Stomach smooth muscle (tissue), 2 donors: ENCODE data around the gene MRPL39.
A peak's percentile ranks its signal among the peaks of the same experiment; 100 is the strongest.

Experiments used
- H3K27ac ChIP-seq: one replicate; pipeline ENCODE4 v1.7.0; 2013; ENCODE audit warnings: mild to moderate bottlenecking, low read length, inconsistent platforms
- H3K27me3 ChIP-seq, 2 donors: one replicate each; pipeline ENCODE4 v1.7.0; 2013; ENCODE audit warnings: low read length in 2 of 2; ENCODE audit not compliant: insufficient read depth in 2 of 2, control insufficient read depth in 1 of 2
- H3K36me3 ChIP-seq, 2 donors: one replicate each; pipeline ENCODE4 v1.7.0; 2013; ENCODE audit warnings: low read length in 2 of 2; ENCODE audit not compliant: control insufficient read depth in 2 of 2, insufficient read depth in 2 of 2
- H3K4me1 ChIP-seq: one replicate; pipeline ENCODE4 v1.7.0; 2013; ENCODE audit warnings: low read length; ENCODE audit not compliant: control insufficient read depth, insufficient read depth
- H3K4me3 ChIP-seq, 2 donors: one replicate each; pipeline ENCODE4 v1.7.0; 2013; ENCODE audit warnings: low read length in 2 of 2
- H3K9ac ChIP-seq, 2 donors: one replicate each; pipeline ENCODE4 v1.7.0; 2013; ENCODE audit warnings: low read length in 2 of 2, mild to moderate bottlenecking in 1 of 2
- H3K9me3 ChIP-seq, 2 donors: one replicate each; pipeline ENCODE4 v1.7.0; 2013; ENCODE audit warnings: low read length in 2 of 2; ENCODE audit not compliant: control insufficient read depth in 2 of 2
- donor health status: healthy.
- donor health status: Pancreatic carcinoma.

Gene MRPL39

GRCh38 chr21:25566645-25567044 is 40.6 kb downstream of the MRPL39 start:
- H3K9me3 ChIP-seq, result no peaks in the 10 kb centered on the region
- H3K36me3 ChIP-seq, result peaks cover 3 to 5% of the 10 kb centered on the region in 2 donors
- H3K4me3 ChIP-seq, result no peak overlapping the region
- peaks cover 4% of the 10 kb centered on the region for H3K4me1 ChIP-seq
- H3K27ac ChIP-seq, result no peak overlapping the region
- no peaks in the 10 kb centered on the region for H3K27me3 ChIP-seq
- H3K9ac ChIP-seq, result no peak overlapping the region

GRCh38 chr21:25565272-25566211 is 41.7 kb downstream of the MRPL39 start:
- Histone ChIP-seq H3K9me3 (no peaks in the 10 kb centered on the region), H3K27me3 (no peaks in the 10 kb centered on the region), H3K9ac (no peak overlapping the region), H3K27ac (no peak overlapping the region), H3K36me3 (peaks cover 3 to 5% of the 10 kb centered on the region in 2 donors), H3K4me3 (no peak overlapping the region), H3K4me1 (peaks cover 4% of the 10 kb centered on the region)

- H3K9ac ChIP-seq, result no peak overlapping the region
- H3K9me3 ChIP-seq, result no peaks in the 10 kb centered on the region
- H3K4me1 ChIP-seq, result peaks cover 4% of the 10 kb centered on the region
- peaks cover 3 to 5% of the 10 kb centered on the region in 2 donors for H3K36me3 ChIP-seq
- H3K27ac ChIP-seq, result no peak overlapping the region
- H3K4me3 ChIP-seq, result no peak overlapping the region
- no peaks in the 10 kb centered on the region for H3K27me3 ChIP-seq
Measured at GRCh38 chr21:25564349-25564948, 42.8 kb downstream of the MRPL39 start.

GRCh38 chr21:25563361-25564116 is 43.7 kb downstream of the MRPL39 start:
- no peak overlapping the region for H3K4me3 ChIP-seq
- peaks cover 4% of the 10 kb centered on the region for H3K4me1 ChIP-seq
- H3K27ac ChIP-seq, result no peak overlapping the region
- H3K9ac ChIP-seq, result no peak overlapping the region
- H3K36me3 ChIP-seq, result peaks cover 3 to 5% of the 10 kb centered on the region in 2 donors
- H3K27me3 ChIP-seq, result no peaks in the 10 kb centered on the region
- H3K9me3 ChIP-seq, result no peaks in the 10 kb centered on the region

- Histone ChIP-seq H3K9ac (peak overlapping the region in 1 of 2 donors; percentile 60), H3K27ac (no peak overlapping the region), H3K4me3 (peak overlapping the region; percentile 65 to 74), H3K9me3 (no peaks in the 10 kb centered on the region), H3K4me1 (peaks cover 4% of the 10 kb centered on the region), H3K27me3 (no peaks in the 10 kb centered on the region), H3K36me3 (peaks cover 3 to 5% of the 10 kb centered on the region in 2 donors)
Measured at GRCh38 chr21:25562660-25563059, 44.6 kb downstream of the MRPL39 start.

GRCh38 chr21:25561668-25562641 is 45.3 kb downstream of the MRPL39 start:
- Histone ChIP-seq H3K9ac (peak overlapping the region; percentile 37 to 60), H3K27me3 (no peaks in the 10 kb centered on the region), H3K36me3 (peaks cover 3 to 5% of the 10 kb centered on the region in 2 donors), H3K9me3 (no peaks in the 10 kb centered on the region), H3K27ac (no peak overlapping the region), H3K4me1 (peaks cover 4% of the 10 kb centered on the region), H3K4me3 (peak overlapping the region; percentile 65 to 74)

- Histone ChIP-seq H3K27me3 (no peaks in the 10 kb centered on the region), H3K4me1 (peaks cover 4% of the 10 kb centered on the region), H3K27ac (no peak overlapping the region), H3K9me3 (no peaks in the 10 kb centered on the region), H3K36me3 (peaks cover 0 to 3% of the 10 kb centered on the region in 2 donors), H3K4me3 (no peak overlapping the region), H3K9ac (no peak overlapping the region)
Measured at GRCh38 chr21:25560891-25561290, 46.4 kb downstream of the MRPL39 start.

GRCh38 chr21:25560271-25560685 is 47.0 kb downstream of the MRPL39 start:
- no peak overlapping the region for H3K27ac ChIP-seq

GRCh38 chr21:25559746-25560145 is 47.5 kb downstream of the MRPL39 start:
- Histone ChIP-seq H3K36me3 (no peaks in the 10 kb centered on the region), H3K4me3 (no peak overlapping the region), H3K9ac (no peak overlapping the region), H3K27ac (no peak overlapping the region), H3K27me3 (no peaks in the 10 kb centered on the region), H3K4me1 (peaks cover 4% of the 10 kb centered on the region), H3K9me3 (no peaks in the 10 kb centered on the region)

More at GRCh38 chr21:25560271-25560685, 47.0 kb downstream of the MRPL39 start:
- H3K9ac ChIP-seq, result no peak overlapping the region
- no peaks in the 10 kb centered on the region for H3K36me3 ChIP-seq
- H3K4me1 ChIP-seq, result peaks cover 4% of the 10 kb centered on the region
- H3K9me3 ChIP-seq, result no peaks in the 10 kb centered on the region
- no peaks in the 10 kb centered on the region for H3K27me3 ChIP-seq
- no peak overlapping the region for H3K4me3 ChIP-seq

GRCh38 chr21:25558123-25558522 is 49.2 kb downstream of the MRPL39 start:
- no peaks in the 10 kb centered on the region for H3K9me3 ChIP-seq
- H3K36me3 ChIP-seq, result no peaks in the 10 kb centered on the region
- H3K27me3 ChIP-seq, result no peaks in the 10 kb centered on the region
- no peak overlapping the region for H3K9ac ChIP-seq
- H3K27ac ChIP-seq, result no peak overlapping the region
- no peak overlapping the region for H3K4me3 ChIP-seq
- H3K4me1 ChIP-seq, result peaks cover 4% of the 10 kb centered on the region
